ENCODE data around the gene SMIM23.

Gene SMIM23

GRCh38 chr5:171785517-171785916 lies at the start of gene SMIM23:
SMIM23 (plus strand) TSS chr5:171785817; CDS start chr5:171785872, 55 bp downstream.
- no peak for TF ChIP-seq CTCF (IDR thresholded peaks at IDR 0.05; ENCODE audit: borderline replicate concordance, insufficient read depth, low read depth, low read length)
- H3K4me3 ChIP-seq (ENCODE audit: low read depth, low read length) = no peak within 1 kb of the TSS

GRCh38 chr5:171736976-171737891 lies 48.4 kb upstream of the SMIM23 start:
- H3K4me3 ChIP-seq (ENCODE audit: low read depth, low read length) = no peak overlapping the region
- no peak for TF ChIP-seq CTCF (IDR thresholded peaks at IDR 0.05; ENCODE audit: borderline replicate concordance, insufficient read depth, low read depth, low read length)

- H3K4me3 ChIP-seq (ENCODE audit: low read depth, low read length) = no peak overlapping the region
- TF ChIP-seq CTCF (IDR thresholded peaks at IDR 0.05; ENCODE audit: borderline replicate concordance, insufficient read depth, low read depth, low read length) = no peak
Measured at GRCh38 chr5:171738501-171738900, 47.1 kb upstream of the SMIM23 start.

- no peak for TF ChIP-seq CTCF (IDR thresholded peaks at IDR 0.05; ENCODE audit: borderline replicate concordance, insufficient read depth, low read depth, low read length)
- H3K4me3 ChIP-seq (ENCODE audit: low read depth, low read length) = no peak overlapping the region
Measured at GRCh38 chr5:171739271-171739670, 46.3 kb upstream of the SMIM23 start.

- H3K4me3 ChIP-seq (ENCODE audit: low read depth, low read length) = no peak overlapping the region
- TF ChIP-seq CTCF (IDR thresholded peaks at IDR 0.05; ENCODE audit: borderline replicate concordance, insufficient read depth, low read depth, low read length) = no peak
Measured at GRCh38 chr5:171743436-171744076, 42.1 kb upstream of the SMIM23 start.

- TF ChIP-seq CTCF (IDR thresholded peaks at IDR 0.05; ENCODE audit: borderline replicate concordance, insufficient read depth, low read depth, low read length) = no peak
- H3K4me3 ChIP-seq (ENCODE audit: low read depth, low read length) = no peak overlapping the region
Measured at GRCh38 chr5:171744264-171744663, 41.4 kb upstream of the SMIM23 start.

All from GM12875 (cell line).